Measurements from ENCODE around the gene RAPGEF5. TPM values are rescaled to one million over a fixed set of nuclear protein-coding genes. Genes with fewer than 3 reads are reported as not detected.

The RAPGEF5 gene
- total RNA-seq, 2 experiments from 2014 or later, result 0.60 to 0.69 TPM

- Mint-ChIP-seq H3K4me3 (no peak overlapping the region), H3K36me3 (ENCODE audit: low read depth) (no peaks in the 10 kb centered on the region), H3K4me1 (no peaks in the 10 kb centered on the region), H3K27ac (no peak overlapping the region), H3K9me3 (no peaks in the 10 kb centered on the region), H3K27me3 (peaks cover 4% of the 10 kb centered on the region)
- no peak for DNase-seq
- ChIA-PET CTCF (no interaction called here), POLR2A (no interaction called here)
These were observed 37.2 kb upstream of the RAPGEF5 start for GRCh38 chr7:22393913-22394729.

- ChIA-PET CTCF (interaction anchor here (0.5 kb wide), 1 partner anchor 12 kb away, joined by 3 read pairs; no protein-coding TSS in a partner anchor), POLR2A (no interaction called here)
- no peaks in the 10 kb centered on the region for H3K9me3 Mint-ChIP-seq
- H3K4me3 Mint-ChIP-seq, result no peak overlapping the region
- no peaks in the 10 kb centered on the region for H3K4me1 Mint-ChIP-seq
- no peak overlapping the region for H3K27ac Mint-ChIP-seq
- no peaks in the 10 kb centered on the region for H3K36me3 Mint-ChIP-seq (ENCODE audit: low read depth)
- peaks cover 6% of the 10 kb centered on the region for H3K27me3 Mint-ChIP-seq
- no peak for DNase-seq
These were observed 33.6 kb upstream of the RAPGEF5 start for GRCh38 chr7:22390516-22390915.

- Mint-ChIP-seq H3K36me3 (ENCODE audit: low read depth) (no peaks in the 10 kb centered on the region), H3K4me1 (no peaks in the 10 kb centered on the region), H3K4me3 (no peak overlapping the region), H3K27me3 (peaks cover 6% of the 10 kb centered on the region), H3K27ac (no peak overlapping the region), H3K9me3 (no peaks in the 10 kb centered on the region)
- ChIA-PET POLR2A (no interaction called here), CTCF (no interaction called here)
- no peak for DNase-seq
These were observed 32.9 kb upstream of the RAPGEF5 start for GRCh38 chr7:22389892-22390291.

- Mint-ChIP-seq H3K4me3 (no peak overlapping the region), H3K36me3 (ENCODE audit: low read depth) (no peaks in the 10 kb centered on the region), H3K27ac (no peak overlapping the region), H3K9me3 (no peaks in the 10 kb centered on the region), H3K27me3 (peaks cover 4% of the 10 kb centered on the region), H3K4me1 (no peaks in the 10 kb centered on the region)
- POLR2A ChIA-PET, result no interaction called here
- CTCF ChIA-PET, result no interaction called here
- DNase-seq, result no peak
These were observed 30.6 kb upstream of the RAPGEF5 start for GRCh38 chr7:22387583-22387982.

GRCh38 chr7:22386865-22387264 is 29.9 kb upstream of the RAPGEF5 start:
- H3K4me1 Mint-ChIP-seq, result no peaks in the 10 kb centered on the region

GRCh38 chr7:22386206-22386858 is 29.4 kb upstream of the RAPGEF5 start:
- Mint-ChIP-seq H3K4me3 (no peak overlapping the region), H3K36me3 (ENCODE audit: low read depth) (no peaks in the 10 kb centered on the region), H3K4me1 (no peaks in the 10 kb centered on the region), H3K27me3 (peaks cover 4% of the 10 kb centered on the region), H3K9me3 (no peaks in the 10 kb centered on the region), H3K27ac (no peak overlapping the region)
- DNase-seq, result no peak
- ChIA-PET CTCF (no interaction called here), POLR2A (no interaction called here)

More at GRCh38 chr7:22386865-22387264, 29.9 kb upstream of the RAPGEF5 start:
- no peak for DNase-seq
- ChIA-PET POLR2A (no interaction called here), CTCF (no interaction called here)
- H3K27ac Mint-ChIP-seq, result no peak overlapping the region
- peaks cover 4% of the 10 kb centered on the region for H3K27me3 Mint-ChIP-seq
- H3K36me3 Mint-ChIP-seq (ENCODE audit: low read depth), result no peaks in the 10 kb centered on the region
- no peak overlapping the region for H3K4me3 Mint-ChIP-seq
- H3K9me3 Mint-ChIP-seq, result no peaks in the 10 kb centered on the region

GRCh38 chr7:22385326-22385725 is 28.4 kb upstream of the RAPGEF5 start:
- ChIA-PET POLR2A (no interaction called here), CTCF (no interaction called here)
- Mint-ChIP-seq H3K4me3 (no peak overlapping the region), H3K9me3 (no peaks in the 10 kb centered on the region), H3K4me1 (no peaks in the 10 kb centered on the region), H3K36me3 (ENCODE audit: low read depth) (no peaks in the 10 kb centered on the region), H3K27ac (no peak overlapping the region), H3K27me3 (peaks cover 4% of the 10 kb centered on the region)
- DNase-seq, result no peak

- no peak overlapping the region for H3K4me3 Mint-ChIP-seq
- CTCF ChIA-PET, result no interaction called here
- POLR2A ChIA-PET, result no interaction called here
These were observed 23.4 kb upstream of the RAPGEF5 start for GRCh38 chr7:22380333-22380732.

GRCh38 chr7:22378199-22378980 is 21.4 kb upstream of the RAPGEF5 start:
- H3K27me3 Mint-ChIP-seq, result no peaks in the 10 kb centered on the region
- no peaks in the 10 kb centered on the region for H3K9me3 Mint-ChIP-seq
- CTCF ChIA-PET, result interaction anchor here (0.6 kb wide), 1 partner anchor 12 kb away, joined by 3 read pairs; no protein-coding TSS in a partner anchor
- no peaks in the 10 kb centered on the region for H3K4me1 Mint-ChIP-seq
- DNase-seq, result no peak
- no peak overlapping the region for H3K27ac Mint-ChIP-seq
- POLR2A ChIA-PET, result no interaction called here
- no peaks in the 10 kb centered on the region for H3K36me3 Mint-ChIP-seq (ENCODE audit: low read depth)
- no peak overlapping the region for H3K4me3 Mint-ChIP-seq

More at GRCh38 chr7:22380333-22380732, 23.4 kb upstream of the RAPGEF5 start:
- H3K9me3 Mint-ChIP-seq, result no peaks in the 10 kb centered on the region
- no peaks in the 10 kb centered on the region for H3K4me1 Mint-ChIP-seq
- H3K27me3 Mint-ChIP-seq, result no peaks in the 10 kb centered on the region
- DNase-seq, result no peak
- H3K36me3 Mint-ChIP-seq (ENCODE audit: low read depth), result no peaks in the 10 kb centered on the region
- H3K27ac Mint-ChIP-seq, result no peak overlapping the region

GRCh38 chr7:22377703-22378102 is 20.7 kb upstream of the RAPGEF5 start:
- ChIA-PET CTCF (no interaction called here), POLR2A (no interaction called here)
- no peak overlapping the region for H3K4me3 Mint-ChIP-seq
- no peaks in the 10 kb centered on the region for H3K4me1 Mint-ChIP-seq
- H3K27me3 Mint-ChIP-seq, result no peaks in the 10 kb centered on the region
- no peak for DNase-seq
- no peaks in the 10 kb centered on the region for H3K9me3 Mint-ChIP-seq
- no peaks in the 10 kb centered on the region for H3K36me3 Mint-ChIP-seq (ENCODE audit: low read depth)
- H3K27ac Mint-ChIP-seq, result no peak overlapping the region

- POLR2A ChIA-PET, result no interaction called here
These were observed 18.6 kb upstream of the RAPGEF5 start for GRCh38 chr7:22375359-22376048.

GRCh38 chr7:22373911-22374310 is 17.0 kb upstream of the RAPGEF5 start:
- Mint-ChIP-seq H3K4me1 (no peaks in the 10 kb centered on the region), H3K27ac (no peak overlapping the region), H3K36me3 (ENCODE audit: low read depth) (no peaks in the 10 kb centered on the region), H3K27me3 (peaks cover 8% of the 10 kb centered on the region), H3K9me3 (no peaks in the 10 kb centered on the region), H3K4me3 (no peak overlapping the region)
- POLR2A ChIA-PET, result no interaction called here
- CTCF ChIA-PET, result interaction anchor here (1.2 kb wide), 1 partner anchor 9 kb away, joined by 3 read pairs; no protein-coding TSS in a partner anchor
- DNase-seq, result no peak

More at GRCh38 chr7:22375359-22376048, 18.6 kb upstream of the RAPGEF5 start:
- no peak overlapping the region for H3K27ac Mint-ChIP-seq
- H3K27me3 Mint-ChIP-seq, result peaks cover 5% of the 10 kb centered on the region
- CTCF ChIA-PET, result no interaction called here
- H3K36me3 Mint-ChIP-seq (ENCODE audit: low read depth), result no peaks in the 10 kb centered on the region
- no peak for DNase-seq
- no peak overlapping the region for H3K4me3 Mint-ChIP-seq
- H3K9me3 Mint-ChIP-seq, result no peaks in the 10 kb centered on the region
- H3K4me1 Mint-ChIP-seq, result no peaks in the 10 kb centered on the region

GRCh38 chr7:22373388-22373787 is 16.4 kb upstream of the RAPGEF5 start:
- H3K36me3 Mint-ChIP-seq (ENCODE audit: low read depth), result no peaks in the 10 kb centered on the region
- DNase-seq, result no peak
- ChIA-PET CTCF (no interaction called here), POLR2A (no interaction called here)
- H3K4me3 Mint-ChIP-seq, result no peak overlapping the region
- H3K9me3 Mint-ChIP-seq, result no peaks in the 10 kb centered on the region
- no peaks in the 10 kb centered on the region for H3K4me1 Mint-ChIP-seq
- no peak overlapping the region for H3K27ac Mint-ChIP-seq
- peaks cover 8% of the 10 kb centered on the region for H3K27me3 Mint-ChIP-seq

Measured in activated CD4-positive, alpha-beta T cell treated with anti-CD3 and anti-CD28 coated beads, Interleukin-2, amount 10 ng/mL, durations not matched to agents 7 days and 5 days (primary cell).